Activated CD4-positive, alpha-beta T cell treated with anti-CD3 and anti-CD28 coated beads, Interleukin-2, amount 50 U/mL, for 24 hours (primary cell): ENCODE measurements around the gene BCL11A.

ENCODE experiments used
- DNase-seq, 2 donors: peaks; one replicate each; pipeline ENCODE4 v3.0.0-alpha.2; 2020; ENCODE audit warnings: low read depth in 1 of 2, low spot score in 1 of 2

BCL11A gene

DNA sequence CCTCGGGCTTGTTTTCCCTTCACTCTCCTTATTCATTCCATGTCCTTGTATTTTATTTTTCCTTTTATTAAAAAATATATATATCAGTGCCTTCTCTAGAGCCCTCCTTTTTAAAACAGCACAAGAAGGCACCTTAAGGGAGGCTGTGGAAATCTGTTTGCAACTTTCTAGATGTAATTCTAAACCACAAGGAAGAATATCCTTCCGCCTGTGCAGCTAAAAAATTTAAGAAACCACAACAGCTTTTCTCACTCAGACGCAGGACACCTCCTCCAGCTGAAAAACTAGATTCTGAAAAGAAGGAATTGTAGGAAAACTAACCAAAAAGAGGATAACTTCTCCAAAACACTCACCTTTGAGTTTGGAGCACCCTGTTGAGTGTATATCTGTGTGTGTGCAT, 142.2 kb downstream of the BCL11A start:
- DNase-seq = no peak

DNA sequence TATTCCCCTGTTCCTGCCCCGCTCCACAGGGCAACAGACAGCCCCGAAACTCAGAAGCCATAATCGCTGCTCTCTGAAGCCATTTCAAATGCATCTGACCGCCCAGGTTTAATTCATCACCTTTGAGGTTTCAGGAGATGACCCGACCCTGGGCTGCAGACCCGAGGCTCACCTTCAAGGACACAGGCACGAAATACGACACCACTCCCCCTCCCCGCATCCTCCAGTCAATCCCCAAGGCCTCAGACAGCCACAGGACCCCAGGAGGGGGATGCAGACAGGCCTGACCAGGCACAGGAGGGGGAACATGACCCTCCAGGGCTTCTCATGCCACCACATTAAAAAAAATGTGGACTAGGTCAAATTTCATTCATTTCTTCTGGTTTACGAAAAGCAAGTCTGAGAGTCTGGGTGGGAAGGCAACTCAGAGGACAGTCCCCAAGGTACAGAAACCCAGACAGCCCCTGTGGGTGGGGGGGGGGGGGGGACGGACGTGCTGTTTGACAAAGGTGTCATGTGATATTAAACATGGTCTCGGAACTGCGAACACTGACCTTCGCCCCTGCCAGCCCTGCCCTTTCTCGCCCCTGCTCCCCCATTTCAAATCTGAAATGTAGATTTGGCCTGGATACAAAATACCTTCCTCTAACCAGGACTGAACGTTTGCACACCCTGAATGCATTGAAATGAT, 142.9 kb downstream of the BCL11A start:
- DNase-seq = no peak

DNA sequence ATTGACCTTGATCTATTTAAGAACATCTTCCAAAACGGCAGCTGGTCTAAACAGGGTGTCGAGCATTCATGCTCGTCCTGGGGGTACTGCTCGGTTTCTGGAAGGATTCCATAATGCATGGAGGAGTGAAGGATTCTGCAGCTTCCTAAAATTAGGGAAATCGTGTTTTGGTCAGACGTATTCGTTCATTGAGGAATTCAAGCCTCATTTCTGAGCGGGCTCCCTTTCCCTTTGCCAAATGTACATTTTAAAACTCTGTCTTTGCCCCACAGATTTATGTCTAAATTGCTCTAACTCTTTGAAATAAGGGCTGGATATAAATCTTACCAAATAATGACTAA, 144.0 kb downstream of the BCL11A start:
- no peak for DNase-seq

DNA sequence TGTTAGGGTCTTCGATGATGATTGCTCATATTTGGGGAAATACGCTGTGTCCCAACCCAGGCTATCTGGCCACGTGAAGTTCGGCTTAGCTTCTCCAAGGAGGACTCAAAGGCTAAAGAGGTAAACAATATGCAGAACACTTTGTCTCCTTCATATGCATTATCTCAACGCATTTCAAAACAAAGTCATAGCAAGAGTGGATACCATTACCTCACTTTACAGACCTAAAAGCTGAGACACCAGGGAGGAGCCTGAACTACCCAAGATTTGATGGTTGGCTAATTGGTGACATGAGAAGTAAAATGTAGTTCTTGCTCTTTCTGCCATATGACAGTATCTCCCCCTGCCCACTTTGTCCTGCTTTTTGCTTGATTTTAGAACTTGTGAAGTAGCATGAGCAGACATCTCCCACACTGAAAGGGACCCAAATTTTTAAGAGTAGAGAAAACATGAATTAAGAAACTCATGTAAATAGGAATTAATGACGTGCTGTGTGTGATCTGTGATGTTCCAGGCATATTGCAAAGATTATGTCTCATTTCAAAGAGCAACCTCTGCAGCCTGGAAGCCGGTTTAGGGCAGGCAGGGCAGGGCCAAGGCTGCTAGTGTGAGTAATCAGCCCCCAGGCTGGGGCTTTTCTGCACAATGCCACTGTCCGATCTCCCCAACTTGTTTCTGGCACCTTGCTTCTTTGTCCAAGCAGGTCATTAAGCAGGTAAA, 144.5 kb downstream of the BCL11A start:
- DNase-seq = no peak

DNA sequence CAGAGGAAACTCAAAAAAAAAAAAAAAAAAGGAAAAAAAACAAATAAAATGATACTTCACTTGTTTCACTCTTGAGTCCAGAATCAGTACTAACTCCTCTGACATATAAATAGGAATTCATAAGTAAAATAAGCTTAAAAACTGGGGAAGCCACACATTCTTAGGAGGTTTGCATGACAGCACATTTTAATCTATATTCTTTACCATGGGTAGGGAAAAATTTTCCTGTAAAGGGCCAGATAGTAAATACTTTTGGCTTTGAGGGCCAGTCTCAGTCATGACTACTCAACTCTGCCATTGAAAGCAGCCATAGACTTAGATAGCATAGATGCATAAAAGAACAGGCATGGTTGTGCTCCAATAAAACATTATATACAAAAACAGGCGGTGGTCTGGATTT, 145.2 kb downstream of the BCL11A start:
- no peak for DNase-seq

DNA sequence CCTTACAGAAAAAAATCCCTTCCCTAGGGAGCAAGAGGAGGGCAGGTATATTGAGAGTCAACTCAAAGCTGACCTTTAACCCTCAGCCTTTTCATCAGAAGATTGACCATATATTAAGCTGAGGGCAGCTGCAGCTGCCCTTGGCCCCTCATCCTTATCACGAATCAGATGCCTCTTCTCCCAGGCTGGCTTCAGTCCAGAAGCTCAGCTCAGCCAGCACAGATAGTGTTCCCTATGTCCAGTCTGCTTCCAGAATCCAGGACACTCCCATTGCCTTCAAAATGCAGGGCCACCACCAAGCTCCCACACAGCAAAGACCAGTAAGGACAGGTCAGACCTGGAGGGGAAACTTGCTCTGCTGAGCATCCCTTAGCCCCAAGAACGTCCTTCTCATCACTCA, 146.1 kb downstream of the BCL11A start:
- no peak for DNase-seq

DNA sequence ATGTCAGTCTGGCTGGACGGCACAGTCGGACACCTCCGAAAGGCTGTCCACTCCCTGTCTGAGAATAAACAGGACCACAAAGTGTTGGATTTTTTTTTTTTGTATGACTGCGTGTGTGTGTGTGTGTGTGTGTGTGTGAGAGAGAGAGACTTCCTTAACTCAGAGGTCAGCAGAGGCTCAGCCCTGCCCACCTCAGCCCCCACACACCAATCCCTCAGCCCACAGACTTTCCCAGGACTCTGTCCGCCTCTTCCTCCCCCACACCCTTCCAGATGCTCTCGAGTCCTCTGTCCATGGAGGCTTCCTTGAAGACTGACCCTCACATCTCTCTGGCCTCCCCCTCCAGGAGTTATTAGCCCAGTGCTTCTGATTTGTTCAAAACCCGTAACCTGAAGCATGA, 147.3 kb downstream of the BCL11A start:
- no peak for DNase-seq

DNA sequence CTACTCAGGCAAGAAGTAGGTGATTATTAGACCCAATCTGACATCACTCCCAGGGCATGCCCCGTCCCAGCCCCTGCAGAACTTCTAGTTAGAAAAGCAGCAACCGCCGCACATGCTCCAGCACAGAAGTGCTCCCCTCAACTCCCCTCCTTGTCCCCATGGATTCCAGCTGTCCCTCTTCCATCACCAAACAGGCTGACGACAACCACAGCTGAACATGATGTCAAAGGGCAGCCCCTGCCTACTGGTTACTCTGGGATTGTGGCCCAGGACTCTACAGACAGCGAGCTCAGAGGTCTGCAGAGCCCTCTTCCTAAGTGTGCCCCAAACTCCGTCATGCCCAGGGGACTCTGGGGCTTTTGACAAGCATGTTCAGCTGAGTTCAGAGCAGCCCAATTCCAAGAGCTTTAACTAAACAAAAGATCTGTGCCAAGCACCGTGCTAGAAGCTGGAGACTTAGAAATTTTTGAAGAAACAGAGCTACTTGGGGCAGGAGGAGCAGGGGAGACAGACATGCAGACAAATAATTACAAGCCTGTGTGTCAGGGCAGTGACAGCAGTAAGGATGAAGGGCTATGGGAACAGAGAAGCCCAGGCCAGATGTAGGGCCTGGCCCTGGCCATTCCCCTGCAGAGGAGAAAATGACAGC, 148.1 kb downstream of the BCL11A start:
- DNase-seq = no peak
